Stomach (tissue), 9 donors: ENCODE data around the gene ELMOD1. TPM values are rescaled to one million over a fixed set of nuclear protein-coding genes. Genes with fewer than 3 reads are reported as not detected.

Source experiments
- DNase-seq, 2 donors: peaks; one replicate each; pipeline versions ENCODE4 v3.0.0 to v3.0.0-alpha.2; 2013 to 2019
- H3K27ac ChIP-seq, 5 donors: fragments of 200-600 bp in 4 of 5; sonication (generic) in 4 of 5; one replicate each; pipeline ENCODE4 v1.5.1; 2013 to 2019; ENCODE audit warnings: mild to moderate bottlenecking in 1 of 5, moderate library complexity in 1 of 5
- H3K27me3 ChIP-seq, 3 donors: fragments of 200-600 bp; sonication (generic); one replicate each; pipeline ENCODE4 v1.5.1; 2017 to 2019; ENCODE audit warnings: mixed run types in 1 of 3
- H3K36me3 ChIP-seq, 4 donors: fragments of 200-600 bp; sonication (generic); 1 replicate in 3 of 4; 2 replicates in 1 of 4; pipeline ENCODE4 v1.5.1; 2016 to 2019
- H3K4me1 ChIP-seq, 4 donors: fragments of 200-600 bp; sonication (generic); one replicate each; pipeline ENCODE4 v1.5.1; 2016 to 2019
- H3K4me3 ChIP-seq, 4 donors: fragments of 200-600 bp; sonication (generic) in 3 of 4; one replicate each; pipeline ENCODE4 v1.5.1; 2016 to 2019; ENCODE audit warnings: mild to moderate bottlenecking in 1 of 4
- H3K9me3 ChIP-seq, 4 donors: fragments of 200-600 bp; sonication (generic); one replicate each; pipeline ENCODE4 v1.5.1; 2016 to 2019
- EP300 ChIP-seq: sonication (generic); formaldehyde crosslinking; IDR thresholded peaks from one replicate; pipeline ENCODE4 v1.6.1; 2017; ENCODE audit warnings: antibody characterized with exemption
- POLR2A ChIP-seq, 4 donors: fragments of 450-650 bp; IDR thresholded peaks; one replicate each; pipeline ENCODE4 v1.6.1; 2016; ENCODE audit warnings: antibody characterized with exemption in 4 of 4, control low read depth in 2 of 4, mild to moderate bottlenecking in 1 of 4, moderate library complexity in 1 of 4
- POLR2AphosphoS5 ChIP-seq, 3 donors: sonication (generic); formaldehyde crosslinking; IDR thresholded peaks; one replicate each; pipeline ENCODE4 v1.6.1; 2016; ENCODE audit warnings: antibody characterized with exemption in 3 of 3
- WGBS, 5 donors: extraction: QIAGEN DNeasy Blood & Tissue Kit in 3 of 5; methylation state at CpG; one replicate each; pipeline versions ENCODE4 v1.1.5 to v1.1.7; 2013 to 2018; 5-methylcytosine and 5-hydroxymethylcytosine counted together
- intact Hi-C: fragments of 100-400 bp; cut with DNase I; formaldehyde crosslinking; loops from one replicate; pipeline ENCODE4 v1.15.1; 2023; ENCODE audit warnings: low total_unique reads
- polyA plus RNA-seq, 3 donors: library from polyadenylated mRNA; stranded (reverse); fragments of 200-250 nt; gene quantifications; one replicate each; pipeline ENCODE4 v1.2.3, GENCODE V29; 2013
- total RNA-seq, 5 donors: library from RNA; depleted of rRNA; stranded (reverse); fragments of >200 nt; gene quantifications; one replicate each; pipeline versions ENCODE4 v1.1.0 to v1.2.3, GENCODE V29; 2014 to 2016
- TF ChIP-seq, protein P1 (sequence below), 7 experiments: fragments of 450-650 bp in 4 of 7; fragments of 200-600 bp in 3 of 7; sonication (generic) in 3 of 7; IDR thresholded peaks; one replicate each; pipeline ENCODE4 v1.5.1; 2016 to 2019; ENCODE audit warnings: antibody characterized with exemption in 7 of 7, control low read depth in 2 of 7, mild to moderate bottlenecking in 1 of 7
- donor health status: healthy with polysubstance abuse.
- donor health status: Bipolar disorder and iron deficiency.
- donor health status: healthy.

Gene ELMOD1
- total and polyA plus RNA-seq, 8 donors = 0.15 to 1.1 (median 0.31) TPM; not detected in 5

DNA sequence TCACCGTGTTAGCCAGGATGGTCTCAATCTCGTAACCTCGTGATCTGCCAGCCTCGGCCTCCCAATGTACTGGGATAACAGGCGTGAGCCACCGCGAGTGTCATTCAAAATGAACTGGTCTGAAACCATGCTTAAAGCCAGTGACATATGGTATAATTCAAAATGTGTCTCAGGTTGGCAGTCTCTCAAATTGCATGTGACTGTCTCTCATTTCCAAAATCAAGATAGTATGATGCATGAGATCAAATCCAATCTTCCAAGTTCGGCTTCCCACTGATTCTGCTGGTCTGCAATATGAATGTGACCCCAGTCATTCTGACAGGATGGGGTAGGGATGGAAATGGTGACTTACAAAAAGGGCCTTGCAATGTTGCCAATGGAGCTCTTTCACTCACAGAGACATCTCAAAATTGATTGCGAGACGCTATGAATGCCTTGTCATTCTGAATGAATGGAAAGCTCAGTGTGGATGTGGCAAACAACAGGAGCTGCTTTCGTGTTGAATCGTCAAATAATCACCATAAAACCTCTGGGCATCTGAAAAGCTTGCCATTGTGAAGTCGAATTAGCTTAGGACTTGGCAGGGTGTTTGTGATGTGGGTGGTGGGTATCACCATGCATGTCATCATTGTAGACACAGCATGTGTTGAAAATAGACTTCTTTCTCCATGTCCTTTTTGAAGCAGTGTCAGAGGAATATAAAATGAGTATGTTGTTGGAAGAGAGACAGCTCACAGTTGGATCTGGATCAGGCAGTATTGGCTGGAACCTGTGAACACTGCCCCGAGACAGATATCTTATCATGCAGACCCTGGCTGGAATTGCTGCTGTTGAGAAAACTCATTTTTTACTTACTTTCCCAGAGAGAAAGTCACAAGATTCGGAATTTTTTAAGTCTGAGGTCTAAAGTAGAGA, 108.7 kb downstream of the ELMOD1 start:
- H3K27ac ChIP-seq = no peak overlapping the region
- H3K27me3 ChIP-seq = peaks cover 0 to 7% (median 0%) of the 10 kb centered on the region in 3 donors
- intact Hi-C loops = no loop called here
- TF ChIP-seq, protein P1, sequence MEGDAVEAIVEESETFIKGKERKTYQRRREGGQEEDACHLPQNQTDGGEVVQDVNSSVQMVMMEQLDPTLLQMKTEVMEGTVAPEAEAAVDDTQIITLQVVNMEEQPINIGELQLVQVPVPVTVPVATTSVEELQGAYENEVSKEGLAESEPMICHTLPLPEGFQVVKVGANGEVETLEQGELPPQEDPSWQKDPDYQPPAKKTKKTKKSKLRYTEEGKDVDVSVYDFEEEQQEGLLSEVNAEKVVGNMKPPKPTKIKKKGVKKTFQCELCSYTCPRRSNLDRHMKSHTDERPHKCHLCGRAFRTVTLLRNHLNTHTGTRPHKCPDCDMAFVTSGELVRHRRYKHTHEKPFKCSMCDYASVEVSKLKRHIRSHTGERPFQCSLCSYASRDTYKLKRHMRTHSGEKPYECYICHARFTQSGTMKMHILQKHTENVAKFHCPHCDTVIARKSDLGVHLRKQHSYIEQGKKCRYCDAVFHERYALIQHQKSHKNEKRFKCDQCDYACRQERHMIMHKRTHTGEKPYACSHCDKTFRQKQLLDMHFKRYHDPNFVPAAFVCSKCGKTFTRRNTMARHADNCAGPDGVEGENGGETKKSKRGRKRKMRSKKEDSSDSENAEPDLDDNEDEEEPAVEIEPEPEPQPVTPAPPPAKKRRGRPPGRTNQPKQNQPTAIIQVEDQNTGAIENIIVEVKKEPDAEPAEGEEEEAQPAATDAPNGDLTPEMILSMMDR (IDR thresholded peaks at IDR 0.05) = no peak
- TF ChIP-seq POLR2AphosphoS5 (IDR thresholded peaks at IDR 0.05) (no peak), EP300 (no peak), POLR2A (IDR thresholded peaks at IDR 0.05) (no peak)
- DNase-seq = no peak
- H3K4me3 ChIP-seq = no peak overlapping the region
- no peaks in the 10 kb centered on the region for H3K4me1 ChIP-seq
- H3K36me3 ChIP-seq = no peaks in the 10 kb centered on the region
- WGBS, 5 donors = 77 to 82% (median 80%) methylated on average over 15 of the region's 15 CpGs
- H3K9me3 ChIP-seq = no peaks in the 10 kb centered on the region

DNA sequence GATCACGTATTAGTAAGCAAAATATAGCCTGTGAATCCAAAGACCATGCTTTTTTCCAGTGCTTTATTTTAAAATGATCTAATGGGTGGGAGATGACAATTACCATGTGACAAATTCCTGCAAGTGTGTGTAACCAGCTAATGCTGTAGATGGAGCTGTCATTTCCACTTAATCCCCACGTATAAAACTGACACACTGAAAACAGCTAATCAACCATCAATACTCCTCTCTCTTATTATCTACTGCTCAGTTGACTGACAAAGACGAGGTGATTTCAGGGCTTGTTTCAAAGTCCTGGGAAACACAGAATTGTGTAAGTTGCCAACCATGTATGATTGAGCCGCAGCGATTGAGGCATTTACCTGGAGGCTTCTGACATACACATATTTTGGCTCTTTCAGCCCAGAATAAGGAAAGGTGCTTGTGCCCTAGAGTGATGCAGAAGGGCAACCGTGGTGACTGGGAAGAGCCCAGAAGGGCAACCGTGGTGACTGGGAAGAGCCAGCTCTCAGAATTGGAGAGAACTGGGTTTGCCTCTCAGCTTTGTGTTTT, 111.2 kb downstream of the ELMOD1 start:
- Histone ChIP-seq H3K36me3 (no peaks in the 10 kb centered on the region), H3K27ac (no peak overlapping the region), H3K27me3 (peaks cover 0 to 7% (median 0%) of the 10 kb centered on the region in 3 donors), H3K4me3 (no peak overlapping the region), H3K9me3 (no peaks in the 10 kb centered on the region), H3K4me1 (no peaks in the 10 kb centered on the region)
- WGBS, 5 donors = 71 to 78% (median 76%) methylated on average over 7 of the region's 7 CpGs
- no peak for TF ChIP-seq EP300
- TF ChIP-seq, protein P1 (IDR thresholded peaks at IDR 0.05) = no peak
- TF ChIP-seq POLR2A (IDR thresholded peaks at IDR 0.05) = no peak
- TF ChIP-seq POLR2AphosphoS5 (IDR thresholded peaks at IDR 0.05) = no peak
- intact Hi-C loops = no loop called here
- DNase-seq = no peak

DNA sequence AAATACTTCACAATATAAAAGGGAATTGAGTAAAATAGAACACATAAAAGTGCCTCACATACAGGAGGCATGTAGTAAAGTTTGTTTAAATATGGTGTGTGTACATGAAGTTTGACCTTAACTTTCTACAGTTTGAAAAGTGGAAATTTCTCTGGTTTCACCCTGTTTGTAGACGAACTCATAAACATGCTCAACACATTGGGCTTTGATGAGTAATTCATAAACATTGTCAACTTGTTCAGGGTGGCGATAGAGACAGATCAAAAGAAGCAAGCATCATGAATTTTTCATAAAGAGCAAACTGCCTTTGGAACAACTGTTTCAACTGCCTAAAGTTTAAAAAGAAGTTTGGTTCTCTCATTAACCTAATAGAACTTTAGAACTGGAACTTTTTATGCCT, 111.8 kb downstream of the ELMOD1 start:
- DNase-seq = no peak
- Histone ChIP-seq H3K9me3 (no peaks in the 10 kb centered on the region), H3K27me3 (peaks cover 0 to 7% (median 0%) of the 10 kb centered on the region in 3 donors), H3K36me3 (no peaks in the 10 kb centered on the region), H3K4me3 (no peak overlapping the region), H3K27ac (no peak overlapping the region), H3K4me1 (no peaks in the 10 kb centered on the region)
- WGBS, 5 donors = 45 to 62% (median 54%) methylated on average over 2 of the region's 2 CpGs
- intact Hi-C loops = no loop called here
- TF ChIP-seq, protein P1 (IDR thresholded peaks at IDR 0.05) = no peak
- TF ChIP-seq EP300 (no peak), POLR2AphosphoS5 (IDR thresholded peaks at IDR 0.05) (no peak), POLR2A (IDR thresholded peaks at IDR 0.05) (no peak)

DNA sequence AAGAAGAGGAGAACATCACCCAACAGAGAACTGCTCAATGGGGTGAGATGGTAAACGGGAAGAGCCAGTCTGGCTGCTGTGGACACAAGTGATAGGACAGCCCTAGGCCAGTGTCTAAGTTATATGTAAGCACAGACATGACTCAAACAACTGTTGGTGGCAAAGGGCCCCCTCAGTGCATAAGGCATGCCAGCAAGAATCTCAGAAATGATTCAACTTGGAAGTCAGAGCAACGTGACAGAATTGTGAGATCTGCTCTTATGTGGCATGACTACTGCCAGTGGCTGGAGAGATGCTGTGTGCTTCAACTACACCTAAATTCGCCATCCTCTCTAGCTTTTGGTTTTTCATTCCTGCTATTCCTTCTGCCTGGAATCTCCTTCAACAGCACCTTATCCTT, 113.5 kb downstream of the ELMOD1 start:
- peaks cover 0 to 4% (median 0%) of the 10 kb centered on the region in 3 donors for H3K27me3 ChIP-seq
- no peak overlapping the region for H3K4me3 ChIP-seq
- intact Hi-C loops = no loop called here
- H3K27ac ChIP-seq = no peak overlapping the region
- H3K9me3 ChIP-seq = no peaks in the 10 kb centered on the region
- no peaks in the 10 kb centered on the region for H3K4me1 ChIP-seq
- no peak for DNase-seq
- WGBS, 5 donors = 68 to 90% (median 80%) methylated on average over 3 of the region's 3 CpGs
- no peaks in the 10 kb centered on the region for H3K36me3 ChIP-seq
- TF ChIP-seq POLR2A (IDR thresholded peaks at IDR 0.05) = no peak
- TF ChIP-seq, protein P1 (IDR thresholded peaks at IDR 0.05) = no peak
- TF ChIP-seq EP300 = no peak
- no peak for TF ChIP-seq POLR2AphosphoS5 (IDR thresholded peaks at IDR 0.05)
